ENCODE measurements around the gene MCRS1. TPM values are rescaled to one million over a fixed set of nuclear protein-coding genes. Genes with fewer than 3 reads are reported as not detected.

MCRS1 gene
- polyA plus RNA-seq, 12 donors, result 44.4 to 714 (median 55.0) TPM

DNA sequence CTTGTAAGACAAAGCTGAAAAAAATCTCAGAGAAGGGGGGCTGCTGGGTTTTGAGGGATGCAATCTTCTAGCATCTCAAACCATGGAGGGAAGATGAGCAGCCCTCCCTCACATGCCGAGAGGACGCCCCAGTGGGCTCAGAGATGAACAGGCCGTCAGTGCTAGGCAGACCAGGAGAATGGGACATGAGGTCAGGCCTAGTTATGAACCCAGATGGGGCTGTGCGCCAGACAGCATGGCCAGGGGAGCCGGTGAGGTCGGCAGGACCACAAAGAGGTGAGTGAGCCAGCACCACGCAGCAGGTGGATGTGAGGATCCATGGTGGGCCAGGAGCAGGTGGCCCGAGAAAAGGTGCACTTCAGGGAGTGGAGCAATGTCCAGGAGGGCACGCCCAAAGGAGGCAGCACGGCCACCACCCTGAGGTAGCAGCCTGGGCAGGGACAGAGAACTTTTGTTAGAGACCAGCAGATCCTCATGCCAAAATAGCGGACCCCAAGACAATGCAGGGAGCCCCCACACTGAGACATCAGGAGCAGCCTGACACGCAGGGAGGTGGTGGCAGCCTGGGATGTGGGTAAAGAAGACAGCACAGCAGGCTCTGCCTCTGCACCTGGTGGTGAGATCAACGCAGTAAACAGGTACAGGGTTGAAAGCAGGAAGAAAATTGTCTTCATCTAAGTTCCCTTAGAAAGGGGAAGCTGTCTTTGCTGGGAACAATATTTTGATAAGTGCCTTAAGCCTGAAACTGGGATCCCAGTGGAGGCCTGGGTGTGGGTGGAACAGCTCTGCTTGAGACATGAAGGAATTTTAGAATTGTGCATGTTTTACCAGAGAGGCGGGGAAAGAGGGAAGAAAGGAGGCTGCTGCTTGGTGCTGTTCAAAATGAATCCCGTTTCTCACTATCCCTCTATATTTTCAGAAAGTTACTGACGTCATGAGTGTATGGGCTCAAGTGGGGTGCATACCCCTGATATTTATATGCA is 17.8 kb upstream of the MCRS1 start:
- no peak for DNase-seq

DNA sequence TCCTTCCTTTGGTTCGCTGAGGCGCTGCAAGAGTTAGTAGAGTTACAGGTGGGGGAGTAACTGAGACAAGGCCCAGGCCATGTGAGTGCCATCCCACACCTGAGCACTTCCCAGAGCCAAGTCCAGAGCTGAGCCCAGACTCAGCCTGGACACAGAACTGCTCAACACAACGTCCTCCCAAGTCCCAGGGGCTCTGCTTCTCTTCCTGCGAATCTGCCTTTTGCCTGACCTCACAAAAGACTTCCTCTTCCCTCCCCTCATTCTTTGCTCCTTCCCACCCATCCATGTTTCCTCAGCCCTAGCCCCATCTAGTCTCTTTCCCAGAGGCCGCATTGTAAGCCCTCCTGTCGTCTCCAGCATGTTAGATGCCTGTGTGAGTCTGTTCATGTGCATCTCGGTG is 16.6 kb upstream of the MCRS1 start:
- peak; percentile 45 for DNase-seq

DNA sequence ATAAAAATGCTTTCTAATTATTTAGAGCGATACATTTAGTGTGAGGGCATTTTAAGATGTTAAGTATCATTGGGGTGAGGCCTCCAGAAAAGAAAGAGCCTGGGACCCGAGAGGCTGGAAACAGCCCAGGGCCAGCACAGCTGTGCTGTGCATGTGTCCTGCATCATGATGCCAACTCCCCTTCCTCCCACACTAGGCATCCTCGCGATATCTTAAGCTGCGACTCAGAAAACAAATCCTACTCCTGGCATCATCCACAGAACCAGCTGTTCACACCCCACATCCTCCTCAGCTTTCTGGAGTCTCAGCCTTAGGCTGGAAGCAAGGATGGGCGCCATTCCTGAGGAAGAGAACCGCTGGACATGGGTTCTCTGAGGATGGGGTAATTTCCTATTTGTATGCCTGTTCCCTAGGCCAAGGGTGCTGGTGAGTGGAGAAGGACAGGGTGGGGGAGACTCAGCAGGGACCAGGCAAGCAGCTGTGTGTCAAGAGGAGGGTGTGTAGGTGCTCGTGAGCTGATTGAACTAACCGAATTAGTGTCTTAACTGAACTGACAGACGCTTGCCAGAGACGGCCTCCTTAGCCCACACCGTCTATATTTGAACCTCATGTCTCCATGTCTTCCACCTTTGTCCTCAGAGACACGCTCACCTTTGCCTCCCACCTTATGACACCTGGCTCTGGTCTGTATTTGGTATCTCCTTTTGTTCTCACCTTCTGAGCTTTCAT is 15.6 kb upstream of the MCRS1 start:
- DNase-seq, result peak; percentile 69

DNA sequence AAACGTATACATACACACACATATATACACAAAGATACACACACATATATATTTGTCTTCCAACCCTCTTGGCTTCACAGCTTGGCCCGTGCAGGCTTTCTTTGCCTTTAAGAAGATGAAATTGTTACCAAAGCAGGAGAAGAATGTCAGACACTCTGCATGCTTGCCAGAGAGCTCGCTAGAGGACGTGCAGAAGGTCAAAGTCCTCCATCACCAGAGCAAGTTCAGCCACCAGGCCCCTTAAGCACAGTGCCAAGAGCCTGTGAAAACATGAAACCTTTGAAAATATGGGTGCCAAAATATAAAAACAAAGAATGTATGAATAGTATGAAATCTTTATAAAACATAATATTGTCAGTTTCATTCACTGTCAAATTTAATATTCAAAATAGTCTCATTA is 14.9 kb upstream of the MCRS1 start:
- DNase-seq, result peak; percentile 57

DNA sequence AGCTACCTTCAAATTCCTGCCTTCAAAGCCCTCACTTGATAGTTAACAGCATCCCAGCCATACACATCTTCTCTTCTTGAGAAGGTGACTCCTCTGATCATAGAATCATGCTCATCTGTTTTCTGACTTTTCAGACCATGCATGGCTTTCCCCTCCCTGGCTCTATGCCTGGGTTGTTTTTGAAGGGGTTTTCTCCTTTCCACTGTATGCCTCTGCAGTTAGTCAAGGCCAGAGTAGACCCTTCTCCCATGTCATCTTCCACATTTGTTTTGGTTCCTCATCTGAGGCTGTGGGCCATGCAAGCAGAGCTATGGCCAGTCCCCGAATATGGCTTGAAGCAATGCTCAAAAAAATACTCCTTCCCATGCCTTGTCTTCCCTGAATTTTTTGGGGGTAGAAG is 14.3 kb upstream of the MCRS1 start:
- DNase-seq, result no peak

DNA sequence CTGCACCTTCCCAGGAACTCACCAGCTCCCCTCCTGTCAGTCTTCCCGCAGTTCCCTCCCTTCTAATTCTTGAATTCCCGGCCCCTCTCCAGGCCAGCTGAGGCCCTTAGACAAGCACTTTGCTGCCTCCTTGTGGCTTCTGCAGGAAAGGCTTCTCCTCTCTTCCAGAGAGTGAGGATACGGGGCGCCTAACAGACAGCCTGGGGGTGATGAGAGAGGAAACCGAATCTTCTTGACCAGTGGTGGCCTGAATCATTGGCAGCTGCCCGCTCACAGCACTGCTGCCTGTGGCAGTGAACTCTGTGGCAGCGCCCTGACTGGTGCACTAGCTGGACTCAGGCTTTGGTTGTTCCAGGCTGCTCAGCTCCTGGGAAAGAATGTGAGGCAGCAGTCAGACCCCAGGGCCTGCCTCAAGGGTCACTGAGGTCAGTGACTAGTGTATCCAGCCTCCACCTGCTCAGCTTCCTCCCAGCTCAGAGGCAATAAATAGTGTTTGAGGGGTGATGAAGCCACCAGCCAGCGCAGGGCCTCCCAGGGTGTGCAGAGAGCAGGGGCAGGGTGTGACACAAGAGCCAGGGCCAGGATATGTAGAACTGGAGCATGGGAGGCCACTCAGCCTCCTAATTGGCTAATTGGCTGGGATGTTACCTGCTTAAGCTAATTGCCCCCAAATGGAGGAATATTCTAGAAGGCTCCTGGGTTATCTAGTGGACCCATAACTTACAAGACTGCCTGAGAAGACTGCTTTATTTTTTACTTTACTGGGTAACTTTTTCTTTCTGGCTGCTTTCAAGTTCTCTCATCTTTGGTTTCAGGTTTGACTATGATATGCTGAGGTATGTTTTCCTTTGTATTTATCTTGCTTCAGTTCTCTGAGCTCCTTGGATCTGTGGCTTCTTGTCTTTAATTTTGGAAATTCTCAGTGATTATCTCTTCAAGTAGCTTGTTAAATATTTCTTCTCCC is 12.9 kb upstream of the MCRS1 start:
- peak; percentile 80 for DNase-seq

DNA sequence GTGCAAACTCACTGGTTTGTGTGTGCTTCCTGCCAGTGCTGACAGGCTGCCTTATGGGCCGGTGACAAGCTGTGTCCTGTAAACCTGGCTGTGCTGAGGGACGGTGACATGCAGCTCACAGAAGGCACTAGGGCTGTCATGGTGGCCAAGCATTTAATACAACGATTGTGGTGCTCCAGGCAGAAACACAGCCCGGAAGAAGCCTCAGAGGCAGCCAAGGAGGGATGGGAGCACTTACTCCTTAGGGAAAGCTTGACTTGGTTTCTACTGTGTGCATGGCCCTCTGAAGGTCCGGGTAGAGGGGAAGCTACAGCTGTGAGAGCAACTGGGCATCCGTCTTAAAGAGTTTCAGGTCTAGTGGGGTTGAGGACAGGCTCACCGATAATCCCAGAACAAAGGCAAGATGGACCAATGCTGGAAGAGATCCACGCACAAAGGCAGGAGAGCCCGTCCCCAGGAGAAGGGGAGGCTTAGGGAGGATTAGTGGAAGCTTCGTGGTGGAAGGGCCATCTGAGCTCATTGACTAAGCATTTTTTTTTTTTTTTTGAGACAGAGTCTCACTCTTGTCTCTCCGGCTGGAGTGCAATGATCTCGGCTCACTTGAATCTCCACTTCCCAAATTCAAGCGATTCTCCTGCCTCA is 10.7 kb upstream of the MCRS1 start:
- DNase-seq, result no peak

DNA sequence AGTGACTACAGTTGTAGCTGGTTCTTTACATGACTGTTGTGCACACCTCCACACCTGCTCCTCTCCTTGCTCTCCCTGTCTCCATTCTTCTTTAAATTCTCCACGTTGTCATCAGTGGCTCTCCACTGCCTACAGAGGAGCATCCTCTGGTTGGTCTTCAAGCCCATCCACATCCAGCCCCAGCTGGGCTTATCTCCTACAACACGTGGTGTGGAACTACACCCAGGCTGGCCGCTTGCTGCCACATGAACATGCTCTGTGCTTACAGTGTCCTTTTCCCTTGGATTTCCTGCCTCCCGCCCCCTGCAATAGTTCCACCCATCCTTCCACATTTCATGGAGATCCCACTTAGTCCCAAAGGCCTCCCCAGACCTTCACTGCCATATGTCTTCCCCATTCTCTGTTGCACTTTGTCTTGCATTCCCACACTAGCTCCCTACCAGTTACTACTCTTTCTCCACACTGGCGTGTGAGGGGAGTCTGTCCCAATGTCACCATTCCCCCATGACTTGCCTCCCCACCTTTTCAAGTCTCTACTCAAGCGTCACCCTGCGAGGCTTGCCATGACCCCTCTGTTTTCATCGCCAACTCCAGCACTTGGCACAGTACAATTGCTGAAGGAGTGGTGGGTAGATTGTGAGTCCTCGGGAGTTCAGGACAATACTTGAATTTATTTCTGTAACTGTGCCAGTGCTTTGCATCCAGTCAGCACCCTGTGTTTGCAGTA is 9.8 kb upstream of the MCRS1 start:
- DNase-seq, result no peak

DNA sequence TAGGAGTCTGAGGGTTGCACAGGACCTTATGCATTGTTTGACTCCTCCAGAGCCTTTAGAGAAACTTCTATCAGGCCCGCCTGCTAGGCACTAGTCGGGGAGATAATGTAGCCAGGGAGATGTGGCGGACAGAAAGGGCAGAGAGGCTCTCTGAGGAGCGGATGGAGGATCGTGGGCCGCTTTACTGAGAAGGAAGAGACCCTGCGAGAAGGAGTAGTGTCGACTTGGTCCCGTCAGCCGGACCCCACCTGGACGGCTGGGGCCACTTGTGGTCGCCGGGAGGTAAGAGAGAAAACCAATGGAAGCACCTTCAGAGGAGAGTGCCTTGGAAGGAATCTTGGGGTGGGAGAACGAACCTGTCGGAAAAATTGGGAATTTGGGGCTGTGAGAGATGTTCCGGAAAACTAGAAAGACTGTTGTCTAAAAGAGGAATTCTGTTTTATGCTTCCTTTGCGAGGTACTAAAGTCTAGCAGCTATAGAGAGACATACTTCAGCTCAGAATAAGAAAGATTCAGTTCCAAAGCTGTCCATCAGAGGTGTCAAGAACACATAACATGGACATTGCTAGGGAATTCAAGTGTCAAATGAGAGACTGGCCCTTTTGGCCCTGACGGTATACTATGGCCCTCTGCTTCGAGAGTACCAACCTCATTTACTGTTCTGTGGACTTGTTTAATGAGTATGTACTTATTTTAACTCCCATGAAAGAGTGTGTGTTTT is 660 bp upstream of the MCRS1 start:
- no peak for DNase-seq

DNA sequence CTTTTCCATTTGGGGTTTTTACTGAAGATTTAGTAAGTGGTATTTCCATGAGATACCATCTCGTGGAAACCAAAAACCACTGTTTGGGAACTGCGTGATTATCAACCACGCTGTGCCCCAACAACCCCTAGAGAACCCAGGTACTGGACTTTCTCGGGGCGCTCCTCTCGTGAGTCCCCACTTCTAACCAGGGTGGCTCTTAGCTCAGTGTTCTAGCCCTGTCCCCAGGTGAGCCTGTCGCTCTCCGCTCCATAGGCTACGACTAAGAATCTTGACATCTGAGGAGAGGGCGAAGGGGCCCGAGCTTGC is 686 bp downstream of the MCRS1 start:
- DNase-seq, result no peak

DNA sequence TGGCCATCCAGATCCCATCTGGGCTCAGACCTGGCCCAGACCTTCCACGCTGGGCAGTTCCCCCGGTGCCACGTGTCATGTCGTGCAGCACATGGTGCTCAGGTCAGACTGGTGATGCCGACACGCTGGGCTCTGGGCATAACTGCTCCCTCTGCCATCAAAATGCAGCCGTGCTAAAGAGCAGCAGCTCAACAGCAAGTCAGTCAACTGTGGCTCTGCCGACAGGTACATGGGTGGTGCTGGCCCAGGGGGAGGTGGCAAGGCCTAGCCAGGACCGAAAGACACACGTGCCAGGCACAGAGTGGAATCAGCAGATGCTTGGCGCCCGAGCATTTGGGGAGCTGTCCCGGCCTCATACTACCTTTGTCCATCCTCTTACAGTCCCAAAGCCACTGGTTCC is 1.6 kb downstream of the MCRS1 start:
- no peak for DNase-seq

DNA sequence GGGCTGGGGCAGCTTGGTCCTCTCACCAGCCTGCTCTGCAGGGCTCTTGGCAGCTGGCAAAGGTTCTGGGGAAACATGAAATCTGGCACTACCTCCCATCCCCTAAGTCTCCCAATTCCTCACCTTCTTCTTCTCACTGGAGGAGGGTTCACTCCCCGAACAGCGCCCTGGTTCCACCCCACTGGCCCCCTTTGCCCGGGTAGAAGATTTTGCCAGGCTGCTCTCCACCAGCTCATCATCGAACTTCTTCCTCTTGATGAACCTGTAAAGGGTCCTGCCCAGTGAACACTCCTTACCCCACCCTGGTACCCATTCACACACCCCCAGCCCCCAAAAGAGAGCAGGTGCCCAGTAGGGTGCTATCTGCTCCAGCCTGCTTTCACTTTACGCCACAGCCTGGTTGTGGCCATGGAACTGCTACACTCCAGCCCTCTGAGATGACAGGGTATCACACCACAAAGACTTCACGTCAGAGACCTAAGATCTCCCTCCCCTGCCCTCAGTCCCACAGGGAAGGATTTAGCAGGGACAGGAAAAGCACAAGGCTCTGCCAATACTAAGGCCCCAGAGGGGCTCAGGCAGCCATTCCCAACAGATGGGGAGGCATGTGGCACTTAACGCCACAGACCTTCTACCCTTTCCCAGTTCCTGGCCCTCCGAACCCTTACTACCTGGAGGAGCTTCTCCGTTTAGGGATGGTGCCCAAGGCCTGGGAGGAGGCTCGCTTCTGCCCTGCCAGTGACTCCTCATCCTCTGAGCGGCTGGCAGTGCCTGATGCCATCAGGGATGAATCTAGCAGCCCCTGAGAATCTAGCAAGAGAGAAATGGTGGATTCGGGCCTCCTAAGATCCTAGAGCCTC is 2.3 kb downstream of the MCRS1 start:
- no peak for DNase-seq

DNA sequence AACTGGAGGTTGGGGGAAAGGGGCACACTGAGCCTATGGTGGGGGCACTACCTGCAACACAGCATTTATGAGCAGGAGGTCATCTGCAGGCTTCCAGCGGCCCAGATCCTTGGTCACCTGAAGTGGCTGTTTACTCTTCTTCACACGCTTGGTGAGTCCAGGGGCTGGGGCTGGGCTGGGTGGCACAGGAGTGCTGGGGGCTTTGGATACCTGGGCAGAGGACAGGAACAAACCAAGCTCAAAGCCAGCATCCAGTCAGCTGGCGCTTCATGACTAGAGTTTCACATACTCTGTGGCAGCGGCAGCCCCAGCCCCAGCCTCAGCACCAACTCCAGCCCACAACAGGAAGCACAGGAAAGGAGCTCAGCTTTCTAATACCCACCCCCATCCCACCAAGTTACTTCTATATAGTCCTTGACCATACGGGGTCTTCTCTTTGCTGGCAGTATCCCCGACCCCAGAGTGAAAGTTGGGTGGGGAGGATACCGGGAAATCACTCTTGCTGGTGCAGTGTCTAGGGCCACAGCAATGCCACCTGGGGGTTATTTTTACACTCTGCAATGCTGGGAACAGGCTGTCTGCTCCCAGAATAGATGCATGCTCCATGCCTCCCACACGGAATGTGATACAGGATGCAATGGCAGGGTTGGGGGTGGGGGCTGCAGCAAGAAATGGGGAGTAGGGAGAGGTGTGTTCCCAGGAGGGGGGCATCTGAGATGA is 3.1 kb downstream of the MCRS1 start:
- DNase-seq, result no peak

DNA sequence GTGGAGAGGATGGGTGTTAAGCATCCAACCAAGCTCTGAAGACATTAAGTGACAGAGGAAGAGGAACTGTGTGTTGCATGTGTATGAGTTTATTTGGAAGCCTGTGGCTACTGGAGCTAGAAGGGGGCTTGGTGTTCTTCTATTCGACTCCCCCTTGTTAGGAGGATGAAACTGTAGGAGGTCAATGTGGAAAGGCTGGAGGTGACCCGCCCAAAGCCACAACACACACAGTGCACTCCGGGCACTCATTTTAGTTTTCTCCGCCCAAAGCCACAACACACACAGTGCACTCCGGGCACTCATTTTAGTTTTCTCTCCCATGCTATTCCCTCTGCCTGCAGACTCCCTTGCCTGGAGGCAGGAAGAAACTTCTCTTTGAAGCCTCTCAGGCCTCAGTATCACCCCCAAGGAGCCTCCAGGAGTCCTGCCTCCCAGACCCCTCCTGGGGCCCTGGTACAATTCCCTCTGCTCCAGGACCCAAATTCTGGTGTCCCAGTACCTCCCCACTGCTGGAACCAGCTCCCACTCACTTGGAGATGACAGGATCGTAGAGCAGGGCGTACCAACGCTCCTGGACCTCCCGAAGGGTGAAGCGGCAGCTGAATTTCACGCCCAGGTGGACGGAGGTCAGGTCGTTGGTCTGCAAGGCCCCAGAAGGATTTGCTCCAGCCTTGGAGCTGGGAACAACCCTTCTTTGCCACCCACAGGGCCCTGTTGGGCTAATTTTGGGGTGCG is 3.8 kb downstream of the MCRS1 start:
- no peak for DNase-seq

DNA sequence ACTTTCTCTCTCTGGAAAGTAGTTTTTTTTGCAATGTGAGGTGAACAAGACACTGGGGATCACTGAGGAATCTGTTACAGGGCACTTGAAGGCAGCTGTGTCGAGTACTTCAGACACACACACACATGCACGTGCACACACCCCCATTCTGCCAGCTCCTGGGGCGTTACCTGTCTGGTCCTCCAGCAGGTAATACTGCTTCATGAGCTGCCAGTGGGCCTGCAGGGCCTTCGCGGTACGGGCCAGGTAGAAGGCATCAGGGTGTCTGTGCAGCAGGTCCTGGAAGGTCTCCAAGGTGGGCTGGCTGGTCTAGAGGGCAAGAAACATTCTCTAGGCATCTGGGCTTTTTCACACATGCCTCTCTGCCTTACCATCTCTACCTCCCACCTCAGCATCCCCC is 5.1 kb downstream of the MCRS1 start:
- DNase-seq, result no peak

DNA sequence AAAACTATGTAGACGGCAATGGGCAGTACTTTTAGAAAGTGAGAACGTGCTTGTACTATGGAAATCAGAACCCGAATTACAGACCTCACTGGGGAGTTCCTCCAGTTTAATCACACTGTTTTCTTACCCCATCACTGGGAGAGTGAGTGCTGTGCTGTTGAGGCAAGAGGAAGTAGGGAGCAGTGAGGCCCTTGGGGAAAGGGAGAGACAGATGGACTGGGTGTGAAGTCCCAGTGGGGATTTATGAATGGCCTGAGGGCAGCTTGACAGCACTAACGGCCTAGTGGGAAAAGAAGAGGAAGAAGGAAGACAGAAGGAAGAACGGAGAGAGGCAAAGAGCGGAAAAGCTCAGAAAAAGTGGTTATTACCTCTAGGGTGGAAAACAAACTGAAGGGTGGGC is 5.7 kb downstream of the MCRS1 start:
- DNase-seq, result no peak

DNA sequence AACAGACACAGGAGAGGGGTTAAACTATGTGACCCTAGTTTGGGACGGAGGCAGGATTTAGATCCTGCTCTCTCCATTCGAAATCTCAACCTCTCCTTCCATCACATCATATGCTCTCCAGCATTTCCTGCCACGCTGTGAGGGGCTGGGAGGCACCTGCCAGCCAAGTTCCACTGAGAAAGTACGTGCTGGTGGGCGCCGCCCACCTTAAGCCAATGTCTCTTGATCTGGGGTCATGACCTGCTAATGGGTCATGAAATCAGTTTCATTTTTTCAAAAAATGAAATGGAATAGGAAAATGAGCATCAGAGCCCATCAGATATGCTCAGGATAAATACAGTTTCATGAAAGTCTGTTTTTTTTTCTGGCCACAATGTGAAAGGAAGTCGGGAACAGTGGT is 7.2 kb downstream of the MCRS1 start:
- no peak for DNase-seq

Measured in muscle of arm (tissue), 12 donors.